ENCODE results near the gene WDR43. TPM values are rescaled to one million over a fixed set of nuclear protein-coding genes. Genes with fewer than 3 reads are reported as not detected.

The WDR43 gene
- total and polyA plus RNA-seq, 9 of the 15 experiments (the other 6 are each of a cell fraction or from before 2014, with no cell fraction given) = 34.6 to 197 (median 105) TPM

GRCh38 chr2:28908172-28908571 lies 13.7 kb downstream of the WDR43 start:
- no peak overlapping the region for H2AFZ ChIP-seq (ENCODE audit: low read depth, low read length)
- no peak overlapping the region for H3K4me2 ChIP-seq (ENCODE audit: insufficient read depth, low read length)
- no peak; the same call in 2 of the 3 replicates for ATAC-seq
- CTCF ChIA-PET (ENCODE audit: low intra/inter-chr PET ratio) = no interaction called here
- H4K20me1 ChIP-seq (replicated peaks; ENCODE audit: control insufficient read depth, insufficient read depth, low read length) = no peaks in the 10 kb centered on the region; the same call in 1 of the 2 replicates
- POLR2A ChIA-PET = interaction anchor here (3.3 to 4.8 kb wide), 2 partner anchors 12 to 13 kb away, joined by 10 to 29 read pairs; no protein-coding TSS in a partner anchor
- BruUV-seq (replicated peaks) = no TSS peak
- peaks cover 92% of the 10 kb centered on the region for H3K36me3 ChIP-seq (ENCODE audit: control insufficient read depth, insufficient read depth, low read length)
- TF ChIP-seq ZNF507 (tag; conservative IDR thresholded peaks at IDR 0.05) (no peak), POLR2A (conservative IDR thresholded peaks at IDR 0.05) (0 out of 2 replicates have a peak, but pooled peaks have one; percentile 13)
- 45% methylated on average over 1 of the region's 1 CpG for WGBS (ENCODE audit: insufficient coverage, low coverage, missing lambda C conversion rate)
- in situ Hi-C loops (cut with MboI) = no loop called here
- H3K27me3 ChIP-seq (ENCODE audit: control insufficient read depth in 2 of 2, insufficient read depth in 2 of 2, low read length in 2 of 2) = no peaks in the 10 kb centered on the region
- no peak overlapping the region for H3K4me3 ChIP-seq
- no peaks in the 10 kb centered on the region; a peak in 1 of 5 replicates for H3K4me1 ChIP-seq (replicated peaks in 1 of 2; ENCODE audit: control insufficient read depth in 2 of 2, insufficient read depth in 2 of 2, low read length in 2 of 2)
- H3K79me2 ChIP-seq (ENCODE audit: control insufficient read depth, insufficient read depth, low read length) = peaks cover 91% of the 10 kb centered on the region
- no peaks in the 10 kb centered on the region for H3K9me1 ChIP-seq (ENCODE audit: control insufficient read depth, insufficient read depth, low read length)
- H3K9ac ChIP-seq (ENCODE audit: insufficient read depth in 1 of 2, low read depth in 2 of 2, low read length in 2 of 2) = no peak overlapping the region
- no peak overlapping the region for H3K27ac ChIP-seq (ENCODE audit: extremely low read depth, low read depth, low read length)
- H3K9me3 ChIP-seq (replicated peaks; ENCODE audit: control insufficient read depth, insufficient read depth, low read depth, low read length) = no peaks in the 10 kb centered on the region
- intact Hi-C loops (cut with micrococcal nuclease) = no loop called here
- DNase-seq (ENCODE audit: extremely low read depth in 1 of 4, low spot score in 3 of 4) = no peak
- no peak for FAIRE-seq

- POLR2A ChIA-PET = interaction anchor here (0.7 to 4.8 kb wide), 12 partner anchors 8 to 326 kb away, joined by 3 to 29 read pairs (median 4); partner anchors contain the start of genes TRMT61B and WDR43
- Histone ChIP-seq H3K27me3 (ENCODE audit: control insufficient read depth in 2 of 2, insufficient read depth in 2 of 2, low read length in 2 of 2) (no peaks in the 10 kb centered on the region), H3K4me3 (no peak overlapping the region), H3K27ac (ENCODE audit: extremely low read depth, low read depth, low read length) (no peak overlapping the region), H3K9me1 (ENCODE audit: control insufficient read depth, insufficient read depth, low read length) (no peaks in the 10 kb centered on the region), H3K4me2 (ENCODE audit: insufficient read depth, low read length) (no peak overlapping the region), H3K4me1 (replicated peaks in 1 of 2; ENCODE audit: control insufficient read depth in 2 of 2, insufficient read depth in 2 of 2, low read length in 2 of 2) (no peaks in the 10 kb centered on the region; a peak in 1 of 5 replicates), H4K20me1 (replicated peaks; ENCODE audit: control insufficient read depth, insufficient read depth, low read length) (no peaks in the 10 kb centered on the region; the same call in 1 of the 2 replicates), H3K79me2 (ENCODE audit: control insufficient read depth, insufficient read depth, low read length) (peaks cover 88% of the 10 kb centered on the region), H2AFZ (ENCODE audit: low read depth, low read length) (no peak overlapping the region), H3K9me3 (replicated peaks; ENCODE audit: control insufficient read depth, insufficient read depth, low read depth, low read length) (no peaks in the 10 kb centered on the region), H3K9ac (ENCODE audit: insufficient read depth in 1 of 2, low read depth in 2 of 2, low read length in 2 of 2) (no peak overlapping the region), H3K36me3 (ENCODE audit: control insufficient read depth, insufficient read depth, low read length) (peaks cover 91% of the 10 kb centered on the region)
- no peak for FAIRE-seq
- in situ Hi-C loops (cut with MboI) (no loop called here), intact Hi-C loops (cut with micrococcal nuclease) (no loop called here)
- ATAC-seq = no peak
- BruUV-seq (replicated peaks) = no TSS peak
- no peak for DNase-seq (ENCODE audit: extremely low read depth in 1 of 4, low spot score in 3 of 4)
- CTCF ChIA-PET (ENCODE audit: low intra/inter-chr PET ratio) = no interaction called here
- TF ChIP-seq SP2 (IDR thresholded peaks at IDR 0.05; ENCODE audit: extremely low read depth, low read depth, low read length, poor library complexity, severe bottlenecking) (no peak), ZNF121 (CRISPR knock-in tag; conservative IDR thresholded peaks at IDR 0.05) (peak; percentile 46)
- WGBS (ENCODE audit: insufficient coverage, low coverage, missing lambda C conversion rate) = 91% methylated on average over 6 of the region's 6 CpGs
Measured at GRCh38 chr2:28909655-28910353, 15.3 kb downstream of the WDR43 start.
